HCT116 (cell line): ENCODE data around the gene C16orf95. TPM values are rescaled to one million over a fixed set of nuclear protein-coding genes. Genes with fewer than 3 reads are reported as not detected.
"Not testable (repeated sequence)": the region's sequence is repeated elsewhere in the genome, so short reads cannot be mapped to it uniquely, and the experiment has no call there.

ENCODE experiments used
- ATAC-seq: fragments of 200-7000 bp; cut with Tn5 transposase; 2 replicates; pipeline ENCODE4 v1.9.1; 2020; ENCODE audit warnings: mild to moderate bottlenecking, moderate library complexity
- BruUV-seq: library from RNA; stranded (reverse); fragments of 400-500 nt; replicated peaks from 2 replicates; lab custom pipeline; 2021; lab: Mats Ljungman, UMichigan
- CTCF ChIA-PET: fragments of 300-600 bp; sonication (Branson Sonifier 250); formaldehyde crosslinking; loops from one replicate; lab custom pipeline; 2021; ENCODE audit warnings: antibody characterized with exemption; lab: Charles Lee
- POLR2A ChIA-PET: fragments of 300-600, 350-600 bp; sonication (Branson Sonifier 250); formaldehyde crosslinking; loops from one replicate; lab custom pipeline; 2021; ENCODE audit warnings: antibody characterized with exemption; lab: Charles Lee
- RAD21 ChIA-PET, 2 experiments: fragments of 300-600 bp; sonication (Branson Sonifier 250); formaldehyde crosslinking; loops; one replicate each; lab custom pipeline; 2023; ENCODE audit warnings: low total read pairs in 2 of 2; ENCODE audit not compliant: uncharacterized antibody in 2 of 2, unreplicated experiment in 2 of 2, low non-redundant PET in 1 of 2; lab: Charles Lee
- DNase-seq: peaks from one replicate; pipeline ENCODE4 v3.0.0-alpha.2; 2010; ENCODE audit warnings: low read depth, low spot score
- H2AFZ ChIP-seq: fragments of 200-600 bp; shearing (Covaris generic), sonication (generic); 2 replicates; pipeline ENCODE4 v1.6.1; 2017; ENCODE audit warnings: low read depth, mixed run types, mixed read lengths, antibody characterized with exemption, low read length; ENCODE audit not compliant: poor library complexity, severe bottlenecking
- H3K27ac ChIP-seq: 2 replicates; pipeline ENCODE4 v1.5.1; 2012; ENCODE audit warnings: low read depth, low read length
- H3K27me3 ChIP-seq: fragments of 200-600 bp; sonication (generic); 2 replicates; pipeline ENCODE4 v1.6.1; 2016; ENCODE audit warnings: mixed run types, low read length, mixed read lengths; ENCODE audit not compliant: insufficient read depth
- H3K36me3 ChIP-seq, 2 experiments: fragments of 200-500 bp in 1 of 2; fragments of 200-600 bp in 1 of 2; sonication (Bioruptor generic) in 1 of 2; sonication (generic) in 1 of 2; 2 replicates each; pipeline versions ENCODE4 v1.5.1 to v1.6.1; 2014 to 2016; ENCODE audit warnings: low read length in 2 of 2, inconsistent platforms in 1 of 2, mixed read lengths in 1 of 2, mixed run types in 1 of 2; ENCODE audit not compliant: insufficient read depth in 2 of 2, control insufficient read depth in 1 of 2
- H3K4me1 ChIP-seq, 2 experiments: fragments of 200-600 bp in 1 of 2; sonication (generic) in 1 of 2; 2 replicates each; pipeline versions ENCODE4 v1.5.1 to v1.6.1; 2012 to 2017; ENCODE audit warnings: low read length in 2 of 2, inconsistent platforms in 1 of 2, mild to moderate bottlenecking in 1 of 2, mixed read lengths in 1 of 2, mixed run types in 1 of 2, moderate library complexity in 1 of 2; ENCODE audit not compliant: insufficient read depth in 2 of 2, control insufficient read depth in 1 of 2
- H3K4me2 ChIP-seq: fragments of 200-600 bp; sonication (generic); 2 replicates; pipeline ENCODE4 v1.6.1; 2017; ENCODE audit warnings: mixed run types, low read length, mixed read lengths
- H3K4me3 ChIP-seq, 2 experiments: fragments of 200-600 bp in 1 of 2; sonication (generic) in 1 of 2; replicated peaks in 1 of 2; 2 replicates each; pipeline ENCODE4 v1.5.1; 2011 to 2016; ENCODE audit warnings: low read length in 2 of 2, control low read depth in 1 of 2, low read depth in 1 of 2, mild to moderate bottlenecking in 1 of 2, mixed read lengths in 1 of 2, mixed run types in 1 of 2
- H3K79me2 ChIP-seq: fragments of 200-600 bp; sonication (generic); 2 replicates; pipeline ENCODE4 v1.6.1; 2017; ENCODE audit warnings: mild to moderate bottlenecking, mixed run types, low read length, moderate library complexity, mixed read lengths; ENCODE audit not compliant: insufficient read depth
- H3K9ac ChIP-seq: fragments of 200-600 bp; sonication (generic); 2 replicates; pipeline ENCODE4 v1.6.1; 2016; ENCODE audit warnings: low read length, mixed read lengths
- H3K9me2 ChIP-seq: fragments of 200-600 bp; sonication (generic), shearing (Covaris generic); 2 replicates; pipeline ENCODE4 v1.6.1; 2017; ENCODE audit warnings: mixed run types, mild to moderate bottlenecking, moderate library complexity; ENCODE audit not compliant: insufficient read depth
- H3K9me3 ChIP-seq, 2 experiments: fragments of 200-500 bp in 1 of 2; fragments of 200-600 bp in 1 of 2; sonication (Bioruptor generic) in 1 of 2; sonication (generic) in 1 of 2; 2 replicates each; pipeline ENCODE4 v1.6.1; 2014 to 2017; ENCODE audit warnings: low read length in 2 of 2, mixed read lengths in 2 of 2, inconsistent platforms in 1 of 2, low read depth in 1 of 2, mild to moderate bottlenecking in 1 of 2, mixed run types in 1 of 2, moderate library complexity in 1 of 2; ENCODE audit not compliant: control insufficient read depth in 1 of 2, insufficient read depth in 1 of 2
- H4K20me1 ChIP-seq: fragments of 200-600 bp; sonication (generic), shearing (Covaris generic); 2 replicates; pipeline ENCODE4 v1.6.1; 2017; ENCODE audit warnings: mixed run types, mild to moderate bottlenecking, moderate library complexity; ENCODE audit not compliant: insufficient read depth
- CBX3 ChIP-seq: IDR thresholded peaks from 2 replicates; pipeline ENCODE4 v1.6.1; 2012; ENCODE audit warnings: low read depth
- CEBPB ChIP-seq: IDR thresholded peaks from 2 replicates; pipeline ENCODE4 v1.6.1; 2012; ENCODE audit warnings: low read depth
- EGR1 ChIP-seq: IDR thresholded peaks from 2 replicates; pipeline ENCODE4 v1.6.1; 2012; ENCODE audit warnings: low read depth
- ELF1 ChIP-seq: IDR thresholded peaks from 2 replicates; pipeline ENCODE4 v1.6.1; 2012; ENCODE audit warnings: low read depth, borderline replicate concordance
- EZH2 ChIP-seq: fragments of 200-600 bp; sonication (generic); IDR thresholded peaks from 2 replicates; pipeline ENCODE4 v1.6.1; 2017; ENCODE audit warnings: antibody characterized with exemption, mixed run types
- EZH2phosphoT487 ChIP-seq: fragments of 200-600 bp; IDR thresholded peaks from 2 replicates; pipeline ENCODE4 v1.6.1; 2018; ENCODE audit warnings: antibody characterized with exemption, borderline replicate concordance
- FOSL1 ChIP-seq: IDR thresholded peaks from 2 replicates; pipeline ENCODE4 v1.6.1; 2012; ENCODE audit warnings: low read depth
- JUND ChIP-seq: IDR thresholded peaks from 2 replicates; pipeline ENCODE4 v1.6.1; 2012
- POLR2A ChIP-seq: IDR thresholded peaks from 2 replicates; pipeline ENCODE4 v1.7.0; 2011; ENCODE audit warnings: borderline replicate concordance; ENCODE audit not compliant: insufficient read depth, insufficient read length; ENCODE audit errors: extremely low read depth
- RAD21 ChIP-seq: IDR thresholded peaks from 2 replicates; pipeline ENCODE4 v1.6.1; 2012; ENCODE audit warnings: low read depth, mild to moderate bottlenecking
- SIN3A ChIP-seq: IDR thresholded peaks from 2 replicates; pipeline ENCODE4 v1.6.1; 2012; ENCODE audit warnings: low read depth
- SRF ChIP-seq: IDR thresholded peaks from 2 replicates; pipeline ENCODE4 v1.6.1; 2012; ENCODE audit warnings: low read depth
- TCF7L2 ChIP-seq: IDR thresholded peaks from 2 replicates; pipeline ENCODE4 v1.7.0; 2011; ENCODE audit warnings: borderline replicate concordance, inconsistent platforms; ENCODE audit not compliant: insufficient read depth, insufficient read length; ENCODE audit errors: extremely low read depth
- YY1 ChIP-seq: IDR thresholded peaks from 2 replicates; pipeline ENCODE4 v1.6.1; 2011; ENCODE audit warnings: low read length, low read depth, moderate library complexity, mild to moderate bottlenecking; ENCODE audit not compliant: insufficient replicate concordance; ENCODE audit errors: extremely low read depth
- ZFX ChIP-seq: fragments of 450-650 bp; IDR thresholded peaks from 2 replicates; pipeline ENCODE4 v1.6.1; 2017
- ZNF274 ChIP-seq: fragments of 200-500 bp; sonication (Bioruptor generic); IDR thresholded peaks from 2 replicates; pipeline ENCODE4 v1.6.1; 2014; ENCODE audit warnings: mild to moderate bottlenecking, low read depth, low read length, inconsistent platforms
- intact Hi-C: fragments of 100-400 bp; cut with micrococcal nuclease; formaldehyde crosslinking; loops from 2 replicates; pipeline ENCODE4 v1.10.0; 2022
- total RNA-seq: library from RNA; stranded (reverse); gene quantifications from one replicate; pipeline ENCODE4 v1.2.1, GENCODE V29; 2021; ENCODE audit not compliant: unreplicated experiment
- TF ChIP-seq, protein P1 (sequence below): IDR thresholded peaks from 2 replicates; pipeline ENCODE4 v1.6.1; 2011; ENCODE audit warnings: mild to moderate bottlenecking, low read length, moderate library complexity; ENCODE audit not compliant: insufficient replicate concordance; ENCODE audit errors: extremely low read depth
- TF ChIP-seq, protein P2 (sequence below): IDR thresholded peaks from 2 replicates; pipeline ENCODE4 v1.6.1; 2012

The C16orf95 gene
- total RNA-seq, 1 experiment from 2014 or later: 12.2 TPM

DNA sequence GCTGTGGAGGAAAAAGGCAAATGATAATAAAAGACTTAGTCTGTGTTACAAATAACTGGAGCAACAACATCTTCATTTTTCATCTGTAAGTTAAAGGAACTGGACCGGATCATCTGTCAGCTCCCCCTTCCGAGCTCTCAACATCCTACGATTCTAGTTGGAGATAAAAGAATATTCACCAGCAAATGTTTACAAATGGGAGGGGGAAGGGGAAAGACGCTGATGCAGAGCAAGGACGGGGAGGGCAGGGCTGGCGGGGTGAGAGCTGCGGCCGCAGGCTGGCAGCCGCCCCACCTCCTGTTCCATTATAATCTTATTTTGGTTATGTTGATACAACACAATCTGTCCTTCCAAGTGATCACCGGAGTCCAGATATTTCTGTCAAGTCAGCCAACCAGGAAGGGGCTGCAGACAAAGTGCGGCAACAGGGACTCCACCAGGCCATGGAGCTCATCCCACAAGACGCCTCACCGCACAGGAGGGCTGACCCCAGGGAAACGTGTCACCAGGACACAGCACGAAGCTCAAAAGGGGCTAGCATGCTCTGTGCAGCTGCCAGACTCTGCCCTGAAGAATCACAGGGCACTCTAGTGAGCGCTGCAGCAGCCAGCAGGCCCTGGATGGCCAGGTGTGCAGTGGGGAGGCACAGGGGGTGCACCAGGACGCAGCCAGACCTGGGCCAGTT, 46.7 kb upstream of the C16orf95 start:
- Histone ChIP-seq H3K9me2 (no peaks in the 10 kb centered on the region), H3K27me3 (no peaks in the 10 kb centered on the region), H3K4me3 (no peak overlapping the region), H3K36me3 (peaks cover 6 to 36% of the 10 kb centered on the region in 2 experiments; a peak in 3 of 4 replicates), H2AFZ (no peak overlapping the region), H3K9ac (no peak overlapping the region), H3K79me2 (peaks cover 83% of the 10 kb centered on the region), H3K9me3 (no peaks in the 10 kb centered on the region), H3K27ac (peak overlapping the region; percentile 23; the same call in 1 of the 2 replicates), H4K20me1 (peaks cover 16% of the 10 kb centered on the region; the same call in 1 of the 2 replicates), H3K4me1 (peaks cover 0 to 7% of the 10 kb centered on the region in 2 experiments; a peak in 2 of 4 replicates), H3K4me2 (no peak overlapping the region)
- intact Hi-C loops: no loop called here
- ChIA-PET CTCF (interaction anchor here (1.2 kb wide), 1 partner anchor 272 kb away, joined by 3 read pairs; no protein-coding TSS in a partner anchor), RAD21 (no interaction called here), POLR2A (interaction anchor here (1.3 kb wide), 1 partner anchor 47 kb away, joined by 3 read pairs; the partner anchor contains the start of gene C16orf95)
- DNase-seq: no peak
- no TSS peak for BruUV-seq
- no peak for TF ChIP-seq EZH2phosphoT487
- TF ChIP-seq ZNF274: no peak
- TF ChIP-seq CEBPB: no peak
- TF ChIP-seq, protein P1, sequence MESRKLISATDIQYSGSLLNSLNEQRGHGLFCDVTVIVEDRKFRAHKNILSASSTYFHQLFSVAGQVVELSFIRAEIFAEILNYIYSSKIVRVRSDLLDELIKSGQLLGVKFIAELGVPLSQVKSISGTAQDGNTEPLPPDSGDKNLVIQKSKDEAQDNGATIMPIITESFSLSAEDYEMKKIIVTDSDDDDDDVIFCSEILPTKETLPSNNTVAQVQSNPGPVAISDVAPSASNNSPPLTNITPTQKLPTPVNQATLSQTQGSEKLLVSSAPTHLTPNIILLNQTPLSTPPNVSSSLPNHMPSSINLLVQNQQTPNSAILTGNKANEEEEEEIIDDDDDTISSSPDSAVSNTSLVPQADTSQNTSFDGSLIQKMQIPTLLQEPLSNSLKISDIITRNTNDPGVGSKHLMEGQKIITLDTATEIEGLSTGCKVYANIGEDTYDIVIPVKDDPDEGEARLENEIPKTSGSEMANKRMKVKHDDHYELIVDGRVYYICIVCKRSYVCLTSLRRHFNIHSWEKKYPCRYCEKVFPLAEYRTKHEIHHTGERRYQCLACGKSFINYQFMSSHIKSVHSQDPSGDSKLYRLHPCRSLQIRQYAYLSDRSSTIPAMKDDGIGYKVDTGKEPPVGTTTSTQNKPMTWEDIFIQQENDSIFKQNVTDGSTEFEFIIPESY: no peak
- no peak for TF ChIP-seq RAD21
- no peak for TF ChIP-seq SIN3A
- no peak for TF ChIP-seq FOSL1
- TF ChIP-seq, protein P2, sequence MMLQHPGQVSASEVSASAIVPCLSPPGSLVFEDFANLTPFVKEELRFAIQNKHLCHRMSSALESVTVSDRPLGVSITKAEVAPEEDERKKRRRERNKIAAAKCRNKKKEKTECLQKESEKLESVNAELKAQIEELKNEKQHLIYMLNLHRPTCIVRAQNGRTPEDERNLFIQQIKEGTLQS: no peak
- TF ChIP-seq ZFX: no peak
- no peak for TF ChIP-seq EZH2
- no peak for TF ChIP-seq CBX3
- TF ChIP-seq JUND: no peak
- TF ChIP-seq SRF: no peak
- TF ChIP-seq ELF1: no peak
- no peak for TF ChIP-seq TCF7L2
- no peak for TF ChIP-seq POLR2A
- no peak for TF ChIP-seq YY1
- no peak for TF ChIP-seq EGR1
- no peak for ATAC-seq

DNA sequence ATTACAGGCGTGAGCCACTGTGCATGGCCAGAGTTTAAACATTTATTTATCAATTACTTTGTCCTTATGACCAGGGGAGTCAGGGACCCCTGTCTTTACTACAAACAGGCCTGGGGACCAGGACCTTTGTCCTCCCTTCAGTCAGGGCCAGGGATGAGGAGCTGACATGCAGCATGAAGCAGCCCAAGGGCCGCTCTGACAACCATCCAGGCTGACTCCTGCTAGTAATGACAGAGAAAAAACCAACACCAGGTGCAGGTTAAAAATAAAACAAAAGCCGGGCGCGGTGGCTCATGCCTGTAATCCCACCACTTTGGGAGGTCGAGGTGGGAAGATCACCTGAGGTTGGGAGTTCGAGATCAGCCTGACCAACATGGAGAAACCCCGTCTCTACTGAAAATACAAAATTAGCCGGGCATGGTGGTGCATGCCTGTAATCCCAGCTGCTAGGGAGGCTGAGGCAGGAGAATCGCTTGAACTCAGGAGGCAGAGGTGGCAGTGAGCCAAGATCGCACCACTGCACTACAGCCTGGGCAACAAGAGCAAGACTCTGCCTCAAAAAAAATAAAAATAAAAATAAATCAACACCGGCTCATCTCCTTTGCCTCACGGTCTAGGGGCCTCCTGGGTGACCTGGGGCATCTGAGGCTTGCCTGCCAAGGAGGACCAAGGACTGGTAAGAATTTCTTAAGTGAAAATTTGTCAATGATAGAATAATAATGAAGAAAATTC, 45.8 kb upstream of the C16orf95 start:
- BruUV-seq, H3K9ac ChIP-seq, RAD21 ChIA-PET, H4K20me1 ChIP-seq, H3K4me3 ChIP-seq, H3K9me2 ChIP-seq, DNase-seq, H3K27ac ChIP-seq, H3K27me3 ChIP-seq, H3K9me3 ChIP-seq, H3K4me2 ChIP-seq, ATAC-seq, H3K4me1 ChIP-seq, intact Hi-C loops, H2AFZ ChIP-seq: not testable (repeated sequence)
- peaks cover 73% of the 10 kb centered on the region for H3K79me2 ChIP-seq
- ChIA-PET POLR2A (interaction anchor here (1.3 kb wide), 1 partner anchor 46 kb away, joined by 3 read pairs; the partner anchor contains the start of gene C16orf95), CTCF (interaction anchor here (1.2 kb wide), 1 partner anchor 273 kb away, joined by 3 read pairs; no protein-coding TSS in a partner anchor)
- peaks cover 15 to 43% of the 10 kb centered on the region in 2 experiments; a peak in 3 of 4 replicates for H3K36me3 ChIP-seq
